ENCODE measurements around the gene DES.

Gene DES

DNA sequence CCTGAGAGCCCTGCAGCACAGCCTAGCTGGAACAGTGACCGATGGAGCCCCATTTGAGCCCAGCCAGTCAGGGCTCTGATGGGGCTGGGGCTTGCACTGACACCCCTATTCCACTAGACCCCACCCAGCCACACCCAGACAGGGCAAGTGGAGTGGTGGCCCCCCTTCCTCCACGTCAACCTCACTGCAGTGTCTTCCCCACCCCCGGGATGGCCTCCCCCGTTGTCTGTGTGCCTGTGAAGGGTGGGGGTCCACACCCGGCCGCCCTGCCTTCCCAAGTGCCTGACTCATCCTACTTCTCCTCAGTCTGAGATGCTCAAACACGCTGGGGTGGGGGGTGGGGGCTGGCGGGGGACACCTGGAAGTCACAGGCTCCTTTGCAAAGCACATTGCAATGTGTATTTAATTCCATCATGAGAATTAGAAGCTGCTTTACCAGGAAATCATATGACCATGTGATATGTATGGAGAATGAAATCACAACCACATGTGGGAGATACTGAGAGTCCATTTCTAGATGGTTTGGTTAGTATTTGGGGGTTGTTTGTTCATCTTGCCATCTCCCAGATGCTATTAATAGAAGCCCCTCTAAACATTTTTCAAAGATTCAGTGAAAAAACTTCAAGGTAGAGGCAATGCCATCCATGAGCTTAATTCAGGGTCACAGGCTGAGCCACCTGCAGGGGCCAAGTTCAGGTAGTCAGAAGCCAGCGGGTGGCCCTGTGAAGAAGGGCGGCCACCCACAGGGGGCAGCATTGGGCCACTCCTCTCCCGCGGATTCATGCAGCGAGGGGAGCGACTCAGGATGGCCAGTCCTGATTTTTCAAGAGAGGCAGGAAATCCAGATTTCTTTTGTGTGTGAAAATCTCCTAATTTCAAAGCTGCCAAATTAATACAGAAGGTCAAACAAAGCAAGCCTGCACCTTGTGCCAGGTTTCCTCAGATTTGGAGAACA lies 57.8 kb downstream of the DES start:
- DNase-seq, result no peak

Measured in SIG-M5 (cell line).